ENCODE measurements around the gene NEK10.
"Not testable (repeated sequence)": the region's sequence is repeated elsewhere in the genome, so short reads cannot be mapped to it uniquely, and the experiment has no call there.

Gene NEK10

DNA sequence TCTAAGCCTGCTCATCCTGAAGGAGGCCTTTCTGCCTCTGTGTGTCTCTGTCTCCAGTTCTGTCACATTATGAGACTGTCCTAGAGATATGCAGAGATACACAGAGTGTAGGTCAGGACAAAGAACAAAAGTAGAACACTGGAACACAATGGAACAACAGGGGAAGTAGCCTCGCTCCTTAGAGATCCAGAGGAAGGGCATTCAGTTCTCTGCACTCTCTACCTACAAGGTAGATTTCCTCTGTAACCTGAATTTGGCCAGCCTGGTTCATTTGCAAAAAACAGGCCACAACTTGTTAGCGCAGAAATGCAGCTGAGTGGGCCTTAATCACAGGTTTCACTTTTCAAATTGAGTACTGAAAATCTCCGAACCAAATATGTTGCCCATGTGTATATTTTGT, 19.4 kb downstream of the NEK10 start:
- no peak for DNase-seq

DNA sequence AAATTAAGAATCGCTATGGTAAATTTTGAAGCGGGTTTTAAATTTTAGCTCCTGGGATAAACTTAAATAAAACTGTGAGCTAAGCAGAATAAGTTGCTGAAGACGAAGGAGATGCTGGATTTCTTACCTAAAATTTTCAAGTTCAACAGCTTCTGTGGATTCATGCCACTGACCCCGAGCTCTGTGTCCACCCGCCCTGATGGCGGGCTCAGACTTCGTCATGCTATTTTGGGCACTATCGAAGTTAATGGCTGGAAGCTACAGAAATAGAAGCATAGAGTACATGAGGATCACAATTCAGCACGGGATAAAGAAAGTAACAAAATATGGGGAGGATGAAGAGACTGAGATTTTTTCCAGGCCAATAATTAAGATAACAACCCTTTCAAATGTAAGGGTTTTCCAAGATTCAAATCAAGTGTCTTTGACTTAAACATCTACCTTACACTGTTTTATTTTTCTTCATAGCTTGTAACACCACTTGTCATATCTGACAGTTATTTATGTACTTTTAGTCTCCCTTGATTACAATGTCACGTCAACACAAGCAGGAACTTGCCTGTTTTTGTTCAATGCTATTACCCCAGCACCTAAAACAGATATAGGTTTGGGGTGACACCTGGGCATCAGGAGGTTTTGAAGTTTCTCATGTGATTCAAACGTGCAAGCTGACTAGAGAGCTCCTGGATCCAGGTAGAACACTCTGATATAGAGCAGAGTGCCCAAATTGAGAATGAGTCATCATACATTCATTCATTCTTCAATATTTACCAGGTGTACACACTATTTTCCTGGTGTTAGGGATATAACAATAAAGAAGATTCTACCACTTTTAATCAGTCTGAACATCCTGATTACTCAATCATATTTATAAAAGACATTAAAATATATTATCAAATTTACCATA, 23.0 kb downstream of the NEK10 start:
- DNase-seq = no peak

DNA sequence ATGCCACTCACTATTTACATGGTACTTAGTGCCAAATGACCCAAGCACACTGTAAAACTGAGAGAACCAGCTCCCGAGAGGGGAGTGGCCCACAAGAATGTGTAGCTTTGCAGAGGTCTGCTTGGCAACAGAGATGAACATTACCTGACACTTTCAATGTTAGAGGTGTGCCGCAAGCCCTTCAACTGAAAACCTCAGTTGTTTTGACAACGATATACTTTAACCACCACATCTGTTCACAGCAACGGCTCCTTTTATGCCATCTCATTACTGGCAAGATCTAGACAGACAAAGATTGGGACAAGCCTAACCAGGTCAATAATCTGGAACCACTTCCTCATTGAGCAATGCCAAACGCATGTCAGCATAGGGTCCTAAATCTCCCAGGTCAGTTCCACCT, 23.7 kb downstream of the NEK10 start:
- DNase-seq = no peak

DNA sequence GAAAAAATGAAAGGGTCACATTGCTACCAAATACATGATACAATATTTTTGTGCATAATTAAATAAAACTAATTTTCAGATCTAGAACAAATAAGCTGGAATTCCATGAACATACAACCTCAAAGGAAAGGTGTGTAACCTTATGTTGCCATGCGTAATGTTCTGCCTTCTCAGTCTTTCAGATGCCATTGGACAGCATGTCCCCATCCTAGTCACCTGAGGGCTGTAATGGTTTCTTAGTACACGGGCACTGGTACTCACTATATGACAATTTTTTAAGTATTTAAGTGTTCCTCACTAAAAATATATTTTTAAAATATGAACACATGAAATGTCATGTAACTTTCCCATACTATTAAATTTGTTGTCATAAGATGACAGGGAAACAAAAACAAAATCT, 24.1 kb downstream of the NEK10 start:
- DNase-seq = no peak

DNA sequence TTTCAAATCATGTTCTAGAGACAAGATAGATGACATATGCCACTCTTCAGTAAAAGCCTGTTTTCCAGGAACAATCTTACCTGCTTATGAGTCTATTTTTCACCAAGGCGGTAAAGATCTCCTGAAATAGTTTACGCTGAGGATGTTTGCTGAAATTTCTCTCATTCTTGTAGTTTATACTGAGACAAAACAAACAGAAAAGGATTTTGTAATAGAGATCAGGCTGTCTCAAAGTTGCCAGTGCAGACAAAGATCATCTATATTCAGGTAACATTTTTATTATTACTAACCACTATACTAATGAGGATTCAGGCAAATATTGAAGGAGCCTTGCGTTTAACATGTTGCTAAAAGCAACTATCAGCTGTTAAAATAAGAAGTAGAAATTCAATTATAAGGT, 25.0 kb downstream of the NEK10 start:
- DNase-seq = no peak

DNA sequence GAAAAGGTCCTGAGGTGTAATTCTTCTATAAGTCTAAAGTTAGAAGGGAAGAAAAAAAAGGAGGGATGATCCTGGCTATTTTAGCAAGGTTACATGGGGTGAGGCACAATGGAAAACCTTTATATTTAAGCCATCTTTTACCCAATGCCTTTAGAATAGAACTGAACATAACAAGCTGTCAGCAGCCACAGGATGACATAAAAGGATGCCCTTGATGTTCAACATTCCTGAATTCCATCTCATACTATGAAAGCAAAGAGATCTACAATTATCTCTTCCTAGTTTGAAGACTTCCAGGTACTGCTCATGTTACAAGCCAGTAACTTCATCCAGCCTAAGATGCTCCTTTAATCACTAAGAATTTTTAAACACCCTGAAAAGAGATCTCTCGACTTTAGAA, 26.9 kb downstream of the NEK10 start:
- no peak for DNase-seq

DNA sequence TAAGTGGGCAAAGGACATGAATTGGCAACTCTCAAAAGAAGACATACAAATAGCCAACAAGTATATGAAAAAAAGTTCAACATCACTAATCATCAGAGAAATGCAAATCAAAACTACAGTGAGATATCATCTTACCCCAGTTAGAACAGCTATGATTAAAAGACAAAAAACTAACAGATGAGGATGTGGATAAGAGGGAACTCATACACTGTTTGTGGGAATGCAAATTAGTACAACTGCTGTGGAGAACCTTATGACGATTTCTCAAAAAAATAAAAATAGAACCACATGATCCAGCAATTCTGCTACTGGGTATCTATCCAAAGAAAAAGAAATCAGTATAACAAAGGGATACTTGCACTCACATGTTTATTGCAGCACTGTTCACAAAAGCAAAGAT, 28.6 kb downstream of the NEK10 start:
- no peak for DNase-seq

DNA sequence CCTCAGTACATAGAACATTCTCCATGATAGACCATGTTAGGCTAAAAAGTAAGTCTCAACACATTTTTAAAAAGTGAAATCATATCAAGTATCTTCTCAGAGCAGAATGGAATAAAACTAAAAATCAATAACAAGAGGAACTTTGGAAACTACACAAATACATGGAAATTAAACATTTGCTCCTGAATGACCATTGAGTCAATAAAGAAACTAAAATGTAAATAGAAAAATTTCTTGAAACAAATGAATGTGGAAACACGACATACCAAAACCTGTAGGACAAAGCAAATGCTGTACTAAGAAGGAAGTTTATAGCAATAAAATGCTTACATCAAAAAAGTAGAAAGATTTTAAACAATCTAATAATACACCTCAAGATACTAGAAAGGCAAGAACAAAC, 33.6 kb downstream of the NEK10 start:
- DNase-seq = no peak

DNA sequence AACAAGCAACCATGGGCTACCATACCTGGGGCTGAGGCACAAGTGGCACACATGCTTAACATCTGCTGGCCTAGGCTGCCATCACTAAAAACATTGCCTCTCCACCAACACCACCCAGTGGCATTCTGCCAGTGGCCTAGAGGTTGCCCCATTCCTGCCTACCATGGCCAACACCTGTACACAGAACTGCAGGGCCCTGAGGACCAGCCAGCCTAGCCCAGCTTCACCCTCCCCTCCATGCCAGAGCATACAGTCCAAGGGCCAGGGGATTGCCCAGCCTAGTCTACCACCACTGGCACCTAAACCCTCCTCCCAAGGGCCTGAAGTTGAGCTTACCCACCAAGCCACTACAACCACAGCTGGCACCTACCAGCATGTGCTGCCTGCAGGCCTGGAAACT, 35.3 kb downstream of the NEK10 start:
- no peak for DNase-seq

DNA sequence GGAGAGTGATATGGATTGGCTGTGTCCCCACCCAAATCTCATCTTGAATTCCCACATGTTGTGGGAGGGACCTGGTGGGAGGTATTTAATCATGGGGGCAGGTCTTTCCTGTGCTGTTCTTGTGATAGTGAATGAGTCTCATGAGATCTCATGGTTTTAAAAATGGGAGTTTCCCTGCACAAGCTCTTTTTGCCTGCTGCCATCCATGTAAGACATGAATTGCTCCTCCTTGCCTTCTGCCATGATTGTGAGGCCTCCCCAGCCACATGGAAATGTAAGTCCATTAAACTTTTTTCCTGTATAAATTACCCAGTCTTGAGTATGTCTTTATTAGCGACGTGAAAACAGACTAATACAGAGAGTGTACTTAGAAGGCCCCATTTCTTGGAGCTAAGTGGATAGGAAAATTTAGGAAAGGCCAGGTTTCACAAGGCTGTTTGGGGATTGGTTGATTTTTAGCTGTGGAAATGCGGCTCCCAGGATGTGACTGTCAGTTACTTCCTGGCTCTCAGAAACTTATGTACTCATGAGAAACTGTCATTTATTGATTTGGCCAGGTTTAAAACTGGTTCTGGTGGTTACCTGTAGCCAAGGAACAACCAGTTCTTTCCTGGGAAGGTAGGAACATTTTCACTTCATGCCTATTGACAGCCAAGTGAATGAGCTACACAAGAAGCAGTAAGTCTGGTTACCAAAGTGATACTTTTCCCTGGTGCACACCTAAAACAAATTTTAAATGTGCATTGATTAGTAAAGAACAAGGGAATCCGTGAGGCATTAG, 40.0 kb downstream of the NEK10 start:
- not testable (repeated sequence) for DNase-seq

DNA sequence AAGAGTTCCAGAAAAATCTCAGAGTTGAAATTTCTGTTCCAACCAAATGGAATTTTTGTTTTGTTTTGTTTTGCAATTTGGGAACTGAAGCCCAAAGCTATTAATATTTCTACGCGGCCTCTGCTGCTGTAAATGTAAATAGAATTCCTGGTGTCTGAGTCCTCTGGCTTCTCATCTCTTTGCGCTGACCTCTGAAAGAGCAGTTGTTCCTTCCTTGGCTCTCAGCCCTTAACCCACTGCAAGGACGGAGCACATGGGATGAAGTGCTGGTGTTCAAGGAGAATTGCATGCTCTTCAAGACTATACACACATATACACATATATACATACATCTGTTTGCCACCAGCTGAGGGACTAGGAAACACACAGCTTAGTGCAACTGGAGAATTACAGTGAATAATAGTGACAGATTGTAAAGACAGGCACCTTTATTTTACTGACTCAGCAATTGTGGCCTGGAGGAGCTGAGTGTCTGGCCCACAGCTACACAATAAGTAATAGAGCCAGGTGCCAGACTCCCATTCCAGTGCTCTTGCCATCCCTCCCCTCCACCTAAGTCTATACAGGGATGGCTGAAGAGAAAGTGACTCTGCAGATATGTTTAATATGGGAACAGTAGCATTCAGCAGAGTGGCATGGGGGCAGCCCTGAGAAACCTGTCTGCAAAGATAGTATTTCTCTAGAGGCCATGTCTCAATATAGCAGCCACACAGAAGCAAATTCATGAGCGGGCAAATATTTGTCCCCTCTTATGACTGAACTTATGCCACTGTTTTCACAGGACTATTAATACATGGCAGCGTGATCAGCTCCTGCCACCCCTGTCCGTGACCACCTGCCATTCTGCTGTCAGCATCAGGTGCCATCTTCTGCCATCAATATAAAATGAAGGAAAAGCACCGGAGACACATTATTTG, 42.3 kb downstream of the NEK10 start:
- DNase-seq = no peak

DNA sequence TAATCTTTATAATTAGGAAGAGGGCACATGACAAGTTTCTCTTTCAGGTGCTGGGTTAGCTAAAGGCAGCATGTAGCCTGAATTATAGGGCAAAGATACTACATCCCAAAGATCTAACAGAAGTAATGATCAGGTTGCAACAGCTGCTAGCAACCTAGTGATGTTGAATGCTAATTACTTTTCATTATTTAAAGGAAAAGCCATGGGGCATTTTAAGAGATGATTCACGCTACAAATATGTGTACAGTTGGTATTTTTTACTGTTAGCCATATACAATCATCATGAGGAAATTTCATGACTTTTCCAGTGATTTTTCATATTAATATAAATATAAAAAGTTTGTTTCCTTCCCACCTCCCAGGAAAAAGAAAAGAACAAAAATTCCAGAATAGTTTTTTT, 43.0 kb downstream of the NEK10 start:
- no peak for DNase-seq

DNA sequence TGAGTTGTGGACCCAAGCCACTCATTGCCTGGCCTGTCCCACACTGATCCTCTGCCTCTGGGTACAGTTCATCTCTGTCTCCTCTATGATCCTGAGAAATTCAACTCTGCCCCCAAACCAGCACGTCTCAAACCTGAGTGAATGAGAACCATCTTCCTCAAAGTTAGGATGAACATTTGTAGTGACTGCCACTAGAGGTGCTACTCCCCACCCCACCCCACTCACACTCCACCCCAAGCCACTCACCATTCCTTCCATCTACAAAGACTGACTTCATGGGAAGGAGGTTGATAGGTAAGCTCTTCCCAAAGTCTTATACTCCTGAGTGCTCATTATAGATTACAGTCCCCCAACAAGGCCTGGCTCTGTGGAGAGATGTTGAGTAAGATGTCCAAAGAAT, 43.8 kb downstream of the NEK10 start:
- no peak for DNase-seq

DNA sequence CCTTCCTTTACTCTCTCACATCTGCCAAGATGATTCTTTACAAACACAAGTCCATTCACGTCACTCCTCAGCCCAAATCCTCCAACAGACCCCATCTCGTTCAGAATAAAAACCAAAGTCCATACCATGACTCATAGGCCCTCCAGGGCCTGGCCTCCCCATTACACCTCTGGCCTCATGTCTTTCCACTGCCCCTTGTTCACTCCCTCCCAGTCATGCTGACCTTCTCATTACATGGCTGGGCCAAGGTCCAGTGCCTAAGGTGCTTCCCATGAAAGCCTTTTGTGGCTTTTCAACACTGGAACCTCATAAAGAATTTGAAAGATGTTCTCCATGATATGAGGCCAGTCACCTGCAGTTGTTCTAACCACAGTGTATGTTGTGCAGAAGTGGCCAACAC, 44.5 kb downstream of the NEK10 start:
- no peak for DNase-seq

DNA sequence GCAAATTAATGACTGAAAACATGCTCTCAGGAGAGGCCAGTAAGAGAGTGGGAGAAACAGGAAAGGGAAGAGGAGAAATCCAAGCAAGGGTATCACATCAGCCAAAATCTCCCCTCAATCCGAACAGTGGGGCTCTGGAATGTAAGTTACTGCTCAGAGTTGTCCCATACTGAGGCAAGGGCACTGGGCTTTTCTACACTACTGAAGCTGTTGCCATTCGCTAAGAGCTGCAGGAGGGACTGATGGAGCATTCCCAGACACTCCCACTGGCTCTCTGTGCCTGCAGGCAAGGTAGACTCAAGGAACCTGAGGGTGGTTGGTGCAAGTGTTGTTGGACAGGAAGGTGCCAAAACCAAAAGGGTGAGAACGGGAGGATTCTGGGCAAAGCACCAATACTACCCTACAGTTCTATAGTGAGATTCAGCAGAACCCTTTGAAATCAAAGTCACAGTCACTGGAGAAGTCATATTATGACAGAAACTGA, 46.1 kb downstream of the NEK10 start:
- no peak for DNase-seq

DNA sequence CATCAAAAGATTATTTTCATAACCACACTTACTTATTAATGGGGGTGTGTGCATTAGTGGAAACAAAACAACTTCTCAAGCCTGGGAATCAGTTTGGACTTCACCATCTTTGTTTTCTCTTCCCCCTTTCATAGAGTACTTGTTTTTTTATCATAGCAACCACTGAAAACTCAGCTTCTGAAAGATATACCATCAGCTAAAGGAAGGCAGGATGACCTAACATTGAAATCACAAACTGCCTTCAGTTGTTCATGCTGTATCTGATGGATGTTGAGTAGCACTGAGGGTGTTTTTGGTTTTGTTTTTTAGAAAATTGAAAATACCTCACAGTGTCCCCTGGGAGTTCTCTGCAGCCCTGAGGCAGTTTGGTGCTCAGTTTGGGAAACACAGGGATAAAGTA, 46.5 kb downstream of the NEK10 start:
- DNase-seq = no peak

DNA sequence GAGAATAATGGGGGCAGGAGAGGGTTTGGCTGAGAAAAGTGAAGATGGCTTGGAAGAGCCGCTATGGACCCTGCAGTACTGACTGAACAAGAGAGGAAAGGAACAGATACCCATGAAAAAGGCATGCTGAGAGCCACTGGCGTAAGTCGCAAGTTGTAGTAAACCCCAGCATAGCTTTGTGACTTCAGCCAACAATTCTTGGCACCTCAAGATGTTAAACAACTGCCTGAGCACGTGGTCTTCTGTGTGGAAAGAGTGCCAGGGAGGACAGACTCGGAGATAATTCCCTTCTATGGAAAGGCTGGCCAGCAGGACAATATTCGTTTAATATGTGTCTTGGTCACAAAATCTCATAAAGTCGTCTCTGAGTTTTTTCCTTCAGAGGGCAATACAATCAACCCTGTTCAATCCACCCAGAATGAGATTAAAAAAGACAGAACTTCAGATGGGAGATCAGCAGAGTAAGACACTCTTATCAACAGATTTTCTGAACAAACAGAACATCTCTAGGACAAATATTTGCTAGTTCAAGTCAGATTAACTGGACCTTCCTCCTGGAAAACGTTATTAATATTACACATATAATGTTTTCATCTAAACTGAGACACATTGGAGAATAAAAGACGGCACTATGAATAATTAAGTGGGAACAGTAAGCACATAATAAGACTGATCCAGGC, 49.2 kb downstream of the NEK10 start:
- no peak for DNase-seq

DNA sequence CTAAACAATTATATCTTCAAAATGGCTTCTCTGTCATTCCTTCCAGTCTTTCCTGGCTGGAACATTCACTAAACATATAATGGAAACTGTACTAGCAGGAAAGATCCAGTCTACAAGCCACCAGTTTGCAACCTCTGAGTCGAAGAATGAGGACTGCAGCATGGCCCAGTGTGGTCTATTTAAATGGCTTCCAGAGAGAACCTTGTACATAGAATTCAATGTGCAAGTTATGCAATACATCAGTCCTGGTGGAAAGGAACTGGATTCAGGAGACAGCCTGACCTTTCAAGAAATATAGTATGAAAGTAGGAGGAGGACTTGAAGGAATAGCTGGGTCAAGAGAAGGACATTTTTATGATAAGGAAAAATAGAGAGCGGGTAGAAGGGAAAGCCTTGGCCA, 49.9 kb downstream of the NEK10 start:
- DNase-seq = no peak

DNA sequence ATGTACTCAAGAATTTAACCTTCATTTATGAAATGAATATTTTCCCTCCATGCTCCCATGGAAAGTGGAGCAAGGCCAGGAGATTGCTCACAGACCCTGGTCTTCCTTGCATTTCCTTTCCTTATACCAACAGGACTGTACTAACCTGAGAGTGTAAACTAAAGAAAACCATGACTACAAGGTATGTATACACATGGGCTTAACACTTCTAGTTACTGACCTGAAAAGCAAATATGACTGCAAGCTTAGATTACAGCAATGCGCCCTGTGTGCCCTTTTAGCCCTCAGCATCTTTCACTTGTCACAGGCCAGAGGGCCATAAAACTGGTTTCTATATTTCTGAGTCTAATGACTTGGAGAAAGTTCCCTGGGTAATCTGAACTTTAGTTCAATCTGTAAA, 52.1 kb downstream of the NEK10 start:
- no peak for DNase-seq

DNA sequence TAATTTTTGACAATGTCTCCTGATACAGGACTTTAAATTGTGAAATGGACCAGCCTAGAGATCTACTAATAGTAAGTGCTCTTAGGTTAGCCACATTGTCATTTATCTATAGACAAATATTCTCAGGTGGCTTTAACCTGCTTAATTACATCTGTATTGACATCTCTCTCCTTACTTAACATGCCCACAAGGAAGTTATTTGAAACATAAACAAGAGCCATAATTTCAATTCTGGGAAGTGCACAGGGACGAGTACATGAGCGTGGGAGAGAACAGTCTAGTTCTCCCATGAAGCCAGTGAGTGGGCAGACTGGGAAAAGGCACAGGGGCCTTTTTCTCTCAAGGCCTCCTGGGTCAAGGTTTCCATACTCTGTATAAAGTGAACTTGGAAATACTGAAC, 54.2 kb downstream of the NEK10 start:
- no peak for DNase-seq

DNA sequence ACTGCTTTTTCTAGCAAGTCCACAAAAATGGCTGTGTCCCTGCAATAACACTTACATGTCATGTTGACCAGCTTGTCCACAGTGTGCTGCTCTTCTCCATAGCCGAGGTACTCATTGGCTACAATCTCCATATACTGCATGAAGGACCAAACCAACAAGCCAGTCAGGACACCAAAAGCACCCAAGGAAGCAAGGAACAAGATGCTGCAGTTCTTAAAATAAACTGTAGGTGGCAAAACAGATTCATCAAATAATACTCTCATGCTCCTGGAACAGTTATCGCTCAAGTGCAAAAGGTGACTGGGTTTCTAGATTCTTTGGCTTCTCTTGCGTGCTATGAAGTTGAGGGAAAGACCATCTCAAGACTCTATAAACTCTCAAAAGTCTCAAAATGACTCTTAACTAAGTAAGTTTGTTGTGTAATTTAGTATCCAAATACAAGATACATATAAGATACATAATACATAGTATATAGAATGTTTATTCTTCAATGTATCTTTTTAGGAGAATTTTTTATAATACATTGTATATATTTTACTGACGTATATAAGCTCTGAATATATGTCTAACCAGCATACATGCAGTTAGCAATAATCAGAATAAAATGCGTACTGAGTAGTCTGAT, 57.0 kb downstream of the NEK10 start:
- no peak for DNase-seq

DNA sequence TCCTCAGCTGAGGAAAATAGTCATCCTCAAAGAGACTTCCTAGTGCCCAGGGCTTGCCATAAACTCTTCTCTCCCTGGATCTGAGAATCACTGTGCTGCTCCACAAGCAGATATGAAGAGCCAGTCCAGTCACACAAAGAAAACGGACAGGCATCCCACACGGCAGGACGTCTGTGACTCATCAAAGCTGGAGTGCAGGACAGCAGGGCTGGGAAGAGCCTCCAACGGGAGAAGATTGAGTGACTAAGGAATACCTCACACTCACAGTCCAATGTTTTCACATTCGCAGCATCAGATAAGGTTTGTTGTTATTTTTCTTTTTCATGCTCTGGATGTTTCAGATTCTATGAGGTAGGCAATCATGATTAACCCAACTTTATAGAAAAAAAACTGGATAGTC, 57.8 kb downstream of the NEK10 start:
- DNase-seq = no peak
